Middle frontal gyrus (tissue), 1 donor: ENCODE measurements around the gene PPM1D.
"Not testable (repeated sequence)": the region's sequence is repeated elsewhere in the genome, so short reads cannot be mapped to it uniquely, and the experiment has no call there.

Experiments used
- DNase-seq: peaks from one replicate; pipeline ENCODE4 v3.0.0-alpha.2; 2015; ENCODE audit warnings: low spot score; ENCODE audit errors: extremely low spot score

PPM1D gene

GRCh38 chr17:60599620-60600489 lies at the start of gene PPM1D:
TSS of gene PPM1D (plus strand) at chr17:60600193. CDS start at chr17:60600415, 222 bp downstream.
- DNase-seq, result peak; percentile 99

- not testable (repeated sequence) for DNase-seq
Measured at GRCh38 chr17:60552255-60552654, 47.7 kb upstream of the PPM1D start.

- DNase-seq, result no peak
Measured at GRCh38 chr17:60554377-60554788, 45.6 kb upstream of the PPM1D start.

- DNase-seq, result no peak
Measured at GRCh38 chr17:60555786-60556185, 44.2 kb upstream of the PPM1D start.

- DNase-seq, result no peak
Measured at GRCh38 chr17:60557805-60558204, 42.2 kb upstream of the PPM1D start.

- no peak for DNase-seq
Measured at GRCh38 chr17:60559659-60559994, 40.4 kb upstream of the PPM1D start.

- no peak for DNase-seq
Measured at GRCh38 chr17:60559995-60560859, 39.8 kb upstream of the PPM1D start.

GRCh38 chr17:60560860-60561257 lies 39.1 kb upstream of the PPM1D start:
- DNase-seq, result no peak

- no peak for DNase-seq
Measured at GRCh38 chr17:60562421-60562820, 37.6 kb upstream of the PPM1D start.

- DNase-seq, result no peak
Measured at GRCh38 chr17:60563743-60564142, 36.2 kb upstream of the PPM1D start.

GRCh38 chr17:60565233-60565632 lies 34.8 kb upstream of the PPM1D start:
- no peak for DNase-seq

- DNase-seq, result no peak
Measured at GRCh38 chr17:60573236-60574051, 26.5 kb upstream of the PPM1D start.

GRCh38 chr17:60577147-60577915 lies 22.7 kb upstream of the PPM1D start:
- no peak for DNase-seq

GRCh38 chr17:60579090-60579489 lies 20.9 kb upstream of the PPM1D start:
- DNase-seq, result no peak

- no peak for DNase-seq
Measured at GRCh38 chr17:60579551-60579950, 20.4 kb upstream of the PPM1D start.

- DNase-seq, result no peak
Measured at GRCh38 chr17:60583008-60583407, 17.0 kb upstream of the PPM1D start.

GRCh38 chr17:60585887-60586286 lies 14.1 kb upstream of the PPM1D start:
- DNase-seq, result no peak

- no peak for DNase-seq
Measured at GRCh38 chr17:60586288-60586974, 13.6 kb upstream of the PPM1D start.

- no peak for DNase-seq
Measured at GRCh38 chr17:60590070-60590469, 9.9 kb upstream of the PPM1D start.

GRCh38 chr17:60592750-60593149 lies 7.2 kb upstream of the PPM1D start:
- no peak for DNase-seq
